OCI-M2 (cell line): Measurements from ENCODE around the gene RBM46.
"Not testable (repeated sequence)": the region's sequence is repeated elsewhere in the genome, so short reads cannot be mapped to it uniquely, and the experiment has no call there.

ENCODE experiments used
- DNase-seq: peaks from one replicate; lab custom pipeline; 2025; ENCODE audit not compliant: unreplicated experiment; lab: John Stamatoyannopoulos, UW

The RBM46 gene

DNA sequence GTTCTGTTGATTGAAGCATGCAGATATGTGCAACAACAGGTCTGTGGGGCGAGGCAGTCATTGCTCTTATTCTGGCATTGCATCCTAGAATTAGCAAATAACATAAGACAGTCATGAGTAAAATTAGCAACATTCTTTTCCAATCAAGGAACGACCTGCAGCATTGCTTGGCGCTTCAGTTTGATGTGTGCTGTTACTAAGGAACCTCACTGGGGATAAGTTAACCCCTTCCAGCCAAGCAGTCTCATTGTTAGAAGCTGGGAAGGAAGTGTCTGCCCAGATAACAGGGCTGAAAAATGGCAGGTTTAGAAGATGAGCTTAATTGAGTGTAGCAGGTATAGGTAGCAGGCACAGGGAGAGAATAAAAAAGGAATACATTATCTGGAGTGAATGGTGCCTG lies 55.4 kb downstream of the RBM46 start:
- DNase-seq = no peak

DNA sequence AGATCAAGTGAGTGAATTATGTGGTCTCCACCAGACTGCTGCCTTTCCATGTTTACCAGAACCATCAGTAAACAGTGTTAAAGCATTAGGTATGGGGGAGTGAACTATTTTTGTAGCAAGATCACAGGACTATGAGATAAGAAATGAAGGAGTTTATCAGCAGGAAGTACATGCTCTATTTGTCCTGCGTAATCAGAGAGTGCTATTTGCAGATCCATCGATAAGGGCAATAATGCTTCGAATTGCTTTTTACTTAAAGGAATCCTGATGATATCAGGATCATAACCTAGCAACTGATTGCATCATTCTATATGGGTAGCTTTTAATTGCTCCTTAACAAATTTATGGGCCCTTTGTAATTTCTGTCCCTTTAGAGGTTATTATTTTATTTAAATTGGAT lies 57.1 kb downstream of the RBM46 start:
- DNase-seq = no peak

DNA sequence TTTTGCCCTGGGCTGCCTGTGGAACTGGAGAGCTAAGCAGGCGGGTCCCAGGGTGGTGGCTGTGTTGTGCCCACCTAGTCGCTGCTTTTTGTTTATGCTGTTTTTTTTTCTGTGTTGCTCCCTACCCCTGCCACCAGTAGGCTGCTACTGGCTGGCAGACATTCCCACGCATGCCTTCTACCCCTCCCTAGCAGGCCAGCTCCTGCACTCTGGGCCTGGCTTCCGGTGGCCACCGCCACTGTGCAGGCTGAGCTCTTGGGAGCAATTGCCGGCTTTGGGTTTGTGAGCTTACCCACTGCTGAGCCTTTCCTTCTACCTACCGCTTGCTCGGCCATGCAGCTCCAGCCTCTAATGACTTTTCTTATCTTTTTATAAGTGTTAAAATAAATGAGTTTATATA lies 57.6 kb downstream of the RBM46 start:
- DNase-seq = no peak

DNA sequence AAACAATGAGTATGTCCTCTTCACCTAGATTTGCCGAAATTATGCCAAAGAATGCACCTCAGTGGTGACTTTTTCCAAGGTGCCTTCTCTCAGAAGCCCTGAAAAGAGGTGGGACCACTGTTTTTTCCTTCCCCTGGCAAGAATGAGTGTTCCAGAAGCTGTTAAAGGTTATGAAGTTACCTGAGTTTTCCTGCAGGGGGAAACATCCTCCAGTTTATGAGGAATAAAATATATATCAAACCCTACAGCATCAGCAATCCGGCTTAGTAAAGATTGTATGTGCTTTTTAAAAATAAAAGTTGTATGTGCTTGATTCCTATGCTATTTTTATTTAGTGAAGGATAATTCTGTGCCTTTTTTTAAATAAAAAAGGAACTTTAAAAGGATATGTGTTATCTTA lies 73.3 kb downstream of the RBM46 start:
- DNase-seq = no peak

DNA sequence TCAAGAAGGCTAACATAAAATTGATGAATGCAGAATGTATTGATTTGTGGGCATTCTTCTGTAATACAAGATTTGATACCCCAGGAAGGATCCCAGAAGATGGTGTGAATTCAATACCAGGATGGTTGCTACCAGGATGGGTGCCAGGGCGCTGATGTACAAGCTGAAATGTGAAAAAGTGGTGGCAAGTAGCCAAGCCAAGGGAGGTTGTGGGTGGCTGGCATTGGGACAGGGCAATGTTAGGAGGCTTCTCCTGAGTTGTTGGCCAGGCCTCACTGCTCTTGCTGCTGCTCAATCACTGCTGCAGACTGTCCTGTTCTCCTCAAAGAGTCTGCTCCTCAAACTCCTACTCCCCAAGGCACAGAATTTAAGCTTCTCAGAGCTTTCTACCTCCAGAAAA lies 77.1 kb downstream of the RBM46 start:
- no peak for DNase-seq

DNA sequence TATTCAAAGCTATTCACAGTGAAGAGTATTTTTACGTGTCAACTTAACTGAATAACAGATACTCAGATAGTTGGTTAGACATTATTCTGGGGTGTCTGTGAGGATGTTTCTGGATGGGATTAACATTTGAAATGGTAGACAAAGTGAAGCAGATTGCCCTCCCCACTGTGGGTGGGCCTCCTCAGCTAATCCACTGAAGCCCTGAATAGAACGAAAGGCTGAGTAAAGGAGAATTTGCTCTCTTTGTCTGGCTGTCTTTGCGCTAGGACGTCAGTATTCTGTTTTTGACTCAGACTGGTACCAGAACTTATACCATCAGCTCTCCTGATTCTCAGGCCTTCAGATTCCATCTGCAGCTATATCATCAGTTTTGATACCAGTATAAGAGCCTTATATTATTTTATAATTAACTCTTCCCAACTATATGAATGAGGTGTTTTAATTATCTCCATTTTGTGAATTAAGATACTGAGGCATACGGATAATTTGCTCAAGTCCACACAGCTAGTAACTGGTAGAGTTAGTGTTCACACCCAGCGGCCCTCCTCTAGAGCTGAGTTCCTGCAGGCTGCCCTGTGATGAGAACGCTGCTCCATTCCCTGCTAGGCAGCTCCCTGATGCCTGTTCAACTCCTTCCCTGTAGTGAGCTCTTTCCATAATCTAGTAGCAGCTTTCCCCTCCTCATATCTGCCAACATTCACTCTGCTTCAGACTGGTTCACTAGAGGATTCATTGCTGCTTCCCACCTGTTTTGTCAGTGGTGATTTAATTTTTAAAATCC lies 87.5 kb downstream of the RBM46 start:
- DNase-seq = no peak

DNA sequence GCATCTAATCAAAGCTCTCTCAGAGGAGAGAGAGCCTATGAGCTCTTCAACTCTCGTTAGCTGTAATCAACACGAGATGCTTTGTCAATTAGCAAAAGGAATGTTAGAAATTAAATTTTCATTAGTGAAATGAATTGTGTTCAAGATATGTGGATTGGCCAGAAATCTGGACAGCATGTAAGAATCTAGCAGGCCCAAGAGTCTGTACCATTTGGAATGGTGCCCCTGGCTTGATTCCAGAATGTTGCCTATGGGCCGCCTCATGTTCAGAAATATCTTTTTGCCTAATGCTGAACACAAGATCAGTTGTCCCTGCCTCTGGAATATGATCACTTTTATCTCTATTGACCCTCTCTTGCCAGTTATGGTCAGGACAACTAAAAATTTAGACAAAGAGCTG lies 88.2 kb downstream of the RBM46 start:
- no peak for DNase-seq

DNA sequence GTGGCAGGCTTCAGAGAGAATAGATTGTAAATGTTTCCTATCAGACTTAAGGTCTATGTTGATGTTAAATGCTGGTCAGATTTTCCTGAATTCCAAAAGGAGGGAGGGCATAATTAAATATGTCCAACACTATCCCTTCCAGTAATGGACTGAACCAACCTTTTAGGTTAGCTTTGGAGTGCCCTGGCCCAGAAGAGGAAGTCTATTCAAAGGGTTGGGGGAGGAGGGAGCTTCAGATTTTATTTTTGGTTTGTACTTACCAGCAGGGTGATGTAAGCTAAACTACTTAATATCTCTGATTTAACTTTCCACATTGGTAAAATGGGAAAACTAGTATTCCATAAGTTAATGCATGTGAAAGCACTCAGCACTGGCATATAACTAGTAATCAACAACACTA lies 91.1 kb downstream of the RBM46 start:
- DNase-seq = no peak

DNA sequence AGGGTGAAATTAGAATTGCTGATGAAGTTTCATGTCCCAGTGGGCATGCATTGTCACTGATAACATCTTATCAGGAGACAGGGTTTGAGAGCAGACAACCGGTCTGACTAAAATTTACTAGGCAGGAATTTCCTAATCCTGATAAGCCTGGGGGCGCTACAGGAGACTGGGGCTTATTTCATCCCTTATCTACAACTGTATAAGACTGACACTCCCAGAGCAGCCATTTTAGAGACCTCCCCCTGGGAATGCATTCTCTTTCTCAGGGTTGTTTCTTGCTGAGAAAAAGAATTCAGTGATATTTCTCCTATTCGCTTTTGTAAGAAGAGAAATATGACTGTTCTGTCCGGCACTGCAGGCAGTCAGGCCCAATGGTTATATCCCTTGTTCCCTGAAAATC lies 93.0 kb downstream of the RBM46 start:
- DNase-seq = not testable (repeated sequence)

DNA sequence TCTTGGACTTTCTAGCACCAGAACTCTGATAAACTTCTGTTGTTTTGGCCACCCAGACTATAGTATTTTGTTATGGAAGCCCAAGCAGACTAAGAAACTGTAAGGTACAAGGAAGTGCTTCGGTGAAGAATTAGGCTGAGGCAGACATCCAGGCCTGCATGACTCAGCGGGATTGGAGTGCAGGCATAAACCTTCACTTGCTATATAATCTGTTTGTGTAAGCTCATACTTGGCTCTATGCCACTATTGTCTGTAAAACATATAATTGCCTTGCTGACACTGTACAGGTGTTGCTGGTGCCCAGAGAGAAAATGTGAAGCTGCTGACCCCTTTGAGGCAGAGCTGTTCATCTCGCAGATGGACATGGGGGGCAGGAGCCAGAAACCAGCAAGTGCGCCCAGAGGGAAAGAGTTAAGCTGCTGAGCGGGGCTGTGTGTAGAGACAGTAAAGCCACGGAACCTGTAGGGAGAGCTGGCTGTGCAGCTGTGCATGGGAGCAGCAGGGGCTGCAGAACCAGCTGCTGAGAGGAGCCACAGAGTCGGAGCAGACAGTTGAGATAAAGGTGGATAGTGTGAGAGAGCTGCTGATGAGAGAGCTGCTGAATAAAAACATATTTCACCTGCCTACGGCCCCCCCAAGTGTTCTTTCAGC lies 96.2 kb downstream of the RBM46 start:
- DNase-seq = no peak
